OCI-LY3 (cell line): ENCODE data around the gene RPS3.
A peak's percentile ranks its signal among the peaks of the same experiment; 100 is the strongest.

Experiments used
- H2AFZ ChIP-seq: fragments of 200-600, 300-600 bp; shearing (Covaris generic); 2 replicates; pipeline ENCODE4 v1.6.0; 2014; ENCODE audit warnings: antibody characterized with exemption, low read depth, low read length
- H3K27ac ChIP-seq: fragments of 200-600, 300-600 bp; sonication (generic); 2 replicates; pipeline ENCODE4 v1.5.1; 2014; ENCODE audit warnings: mild to moderate bottlenecking, low read length, moderate library complexity, mixed read lengths
- H3K27me3 ChIP-seq: fragments of 200-600, 300-600 bp; sonication (generic); 2 replicates; pipeline ENCODE4 v1.6.1; 2014; ENCODE audit warnings: low read depth, low read length, mixed read lengths
- H3K36me3 ChIP-seq: fragments of 200-600, 300-600 bp; sonication (generic); replicated peaks from 2 replicates; pipeline ENCODE3; 2014; ENCODE audit warnings: low read depth, low read length, mixed read lengths
- H3K4me1 ChIP-seq: fragments of 300-600, 200-600 bp; sonication (generic); 2 replicates; pipeline ENCODE4 v1.6.1; 2014; ENCODE audit warnings: low read length, mixed read lengths
- H3K4me2 ChIP-seq: fragments of 200-600, 300-600 bp; sonication (generic); 2 replicates; pipeline ENCODE4 v1.6.1; 2014; ENCODE audit warnings: low read length, mixed read lengths
- H3K4me3 ChIP-seq: fragments of 300-600, 200-600 bp; sonication (generic); 2 replicates; pipeline ENCODE4 v1.5.1; 2014; ENCODE audit warnings: antibody characterized with exemption, mild to moderate bottlenecking, low read length, moderate library complexity
- H3K79me2 ChIP-seq: fragments of 300-600, 200-600 bp; shearing (Covaris generic); 2 replicates; pipeline ENCODE4 v1.6.1; 2014; ENCODE audit warnings: mild to moderate bottlenecking, low read length, mixed read lengths
- H3K9ac ChIP-seq: fragments of 300-600, 200-600 bp; shearing (Covaris generic); 2 replicates; pipeline ENCODE4 v1.6.0; 2014; ENCODE audit warnings: mild to moderate bottlenecking, low read length, moderate library complexity
- H3K9me3 ChIP-seq: fragments of 200-600, 300-600 bp; shearing (Covaris generic); 2 replicates; pipeline ENCODE4 v1.6.1; 2014; ENCODE audit warnings: low read length, mixed read lengths; ENCODE audit not compliant: insufficient read depth
- H4K20me1 ChIP-seq: fragments of 200-600, 300-600 bp; sonication (generic); 2 replicates; pipeline ENCODE4 v1.6.1; 2016; ENCODE audit warnings: low read length, mixed read lengths; ENCODE audit not compliant: insufficient read depth
- EZH2phosphoT487 ChIP-seq: fragments of 200-600 bp; shearing (Covaris generic); IDR thresholded peaks from 2 replicates; pipeline ENCODE4 v1.6.1; 2018; ENCODE audit warnings: antibody characterized with exemption, mixed run types, low read depth
- TF ChIP-seq, protein P1 (sequence below): fragments of 200-600, 300-600 bp; sonication (generic); IDR thresholded peaks from 2 replicates; pipeline ENCODE4 v1.5.1; 2014; ENCODE audit warnings: antibody characterized with exemption, low read length, low read depth

RPS3 gene

GRCh38 chr11:75450236-75450635, 50.9 kb downstream of the RPS3 start:
- Histone ChIP-seq H3K9ac (no peak overlapping the region), H3K79me2 (no peaks in the 10 kb centered on the region), H3K4me3 (no peak overlapping the region), H2AFZ (no peak overlapping the region), H3K36me3 (no peaks in the 10 kb centered on the region), H4K20me1 (no peaks in the 10 kb centered on the region), H3K9me3 (no peaks in the 10 kb centered on the region), H3K4me2 (no peak overlapping the region), H3K27ac (no peak overlapping the region), H3K27me3 (no peaks in the 10 kb centered on the region), H3K4me1 (no peaks in the 10 kb centered on the region)
- TF ChIP-seq EZH2phosphoT487: no peak
- TF ChIP-seq, protein P1, sequence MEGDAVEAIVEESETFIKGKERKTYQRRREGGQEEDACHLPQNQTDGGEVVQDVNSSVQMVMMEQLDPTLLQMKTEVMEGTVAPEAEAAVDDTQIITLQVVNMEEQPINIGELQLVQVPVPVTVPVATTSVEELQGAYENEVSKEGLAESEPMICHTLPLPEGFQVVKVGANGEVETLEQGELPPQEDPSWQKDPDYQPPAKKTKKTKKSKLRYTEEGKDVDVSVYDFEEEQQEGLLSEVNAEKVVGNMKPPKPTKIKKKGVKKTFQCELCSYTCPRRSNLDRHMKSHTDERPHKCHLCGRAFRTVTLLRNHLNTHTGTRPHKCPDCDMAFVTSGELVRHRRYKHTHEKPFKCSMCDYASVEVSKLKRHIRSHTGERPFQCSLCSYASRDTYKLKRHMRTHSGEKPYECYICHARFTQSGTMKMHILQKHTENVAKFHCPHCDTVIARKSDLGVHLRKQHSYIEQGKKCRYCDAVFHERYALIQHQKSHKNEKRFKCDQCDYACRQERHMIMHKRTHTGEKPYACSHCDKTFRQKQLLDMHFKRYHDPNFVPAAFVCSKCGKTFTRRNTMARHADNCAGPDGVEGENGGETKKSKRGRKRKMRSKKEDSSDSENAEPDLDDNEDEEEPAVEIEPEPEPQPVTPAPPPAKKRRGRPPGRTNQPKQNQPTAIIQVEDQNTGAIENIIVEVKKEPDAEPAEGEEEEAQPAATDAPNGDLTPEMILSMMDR: no peak

GRCh38 chr11:75450826-75451821, 51.8 kb downstream of the RPS3 start:
- Histone ChIP-seq H2AFZ (no peak overlapping the region), H3K27ac (no peak overlapping the region), H3K36me3 (no peaks in the 10 kb centered on the region), H3K4me2 (no peak overlapping the region), H3K4me1 (no peaks in the 10 kb centered on the region), H3K4me3 (no peak overlapping the region), H3K27me3 (no peaks in the 10 kb centered on the region), H4K20me1 (no peaks in the 10 kb centered on the region), H3K9ac (no peak overlapping the region), H3K9me3 (no peaks in the 10 kb centered on the region), H3K79me2 (no peaks in the 10 kb centered on the region)
- TF ChIP-seq, protein P1: peak; percentile 73
- no peak for TF ChIP-seq EZH2phosphoT487

DNA sequence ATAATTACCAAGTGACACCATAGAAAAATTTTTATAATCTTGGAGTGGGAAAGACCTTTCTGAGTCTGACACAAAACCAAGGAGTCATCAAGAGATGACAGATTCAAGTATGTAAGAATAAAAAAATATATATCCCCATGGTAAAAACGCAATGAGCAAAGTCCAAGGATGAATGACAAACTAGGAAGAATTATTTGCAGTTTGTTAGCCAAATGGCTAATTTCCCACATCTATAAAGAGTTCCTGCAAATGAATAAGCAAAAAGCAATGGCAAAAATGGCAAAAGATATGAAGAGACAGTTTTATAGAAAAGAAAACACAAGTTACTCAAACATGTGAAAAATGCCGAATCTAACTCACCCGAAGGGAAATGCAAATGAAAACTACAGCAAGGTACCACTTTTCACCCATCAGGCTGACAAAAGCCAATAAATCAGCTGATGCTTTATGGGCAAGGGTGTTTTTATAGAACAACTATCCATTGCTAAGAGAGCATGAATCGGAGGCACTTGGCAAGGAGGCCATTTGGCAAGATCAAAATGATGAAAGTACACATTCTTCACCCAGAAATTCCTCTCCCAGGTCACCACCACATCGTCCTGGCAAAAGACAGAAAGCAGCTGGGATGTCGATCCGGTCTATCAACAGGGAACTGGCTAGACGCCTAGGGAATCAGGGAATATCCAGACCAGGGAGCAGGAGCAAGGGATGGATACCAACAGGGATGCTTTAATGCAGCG, 54.8 kb downstream of the RPS3 start:
- Histone ChIP-seq H3K4me3 (no peak overlapping the region), H3K36me3 (no peaks in the 10 kb centered on the region), H3K9ac (no peak overlapping the region), H2AFZ (no peak overlapping the region), H3K79me2 (no peaks in the 10 kb centered on the region), H3K4me1 (no peaks in the 10 kb centered on the region), H3K4me2 (no peak overlapping the region), H4K20me1 (no peaks in the 10 kb centered on the region), H3K27ac (no peak overlapping the region), H3K9me3 (no peaks in the 10 kb centered on the region), H3K27me3 (no peaks in the 10 kb centered on the region)
- TF ChIP-seq EZH2phosphoT487: no peak
- TF ChIP-seq, protein P1: no peak

DNA sequence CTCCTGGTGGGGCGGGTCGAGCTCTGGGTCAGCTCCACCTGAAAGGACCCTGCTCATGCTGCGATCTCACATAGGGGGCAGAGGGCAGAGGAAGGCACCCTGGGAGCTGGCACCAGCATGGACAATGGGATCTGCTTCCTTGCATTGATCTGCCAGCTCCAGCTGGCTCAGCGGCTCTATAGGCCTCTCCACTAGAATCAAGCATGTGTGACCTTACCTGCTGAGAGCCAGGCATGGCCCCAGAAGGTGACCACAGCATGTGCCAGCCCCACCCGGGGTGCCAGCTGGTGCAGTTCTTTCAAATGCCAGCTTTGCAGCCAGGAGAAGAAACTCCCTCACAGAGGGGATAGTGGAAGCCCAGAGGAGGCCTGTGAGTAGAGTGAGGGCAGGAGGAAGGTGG, 55.7 kb downstream of the RPS3 start:
- no peak for TF ChIP-seq EZH2phosphoT487
- TF ChIP-seq, protein P1: no peak
- no peaks in the 10 kb centered on the region for H3K9me3 ChIP-seq
- H3K36me3 ChIP-seq: no peaks in the 10 kb centered on the region
- no peak overlapping the region for H3K4me3 ChIP-seq
- no peaks in the 10 kb centered on the region for H4K20me1 ChIP-seq
- H3K27me3 ChIP-seq: no peaks in the 10 kb centered on the region
- H3K4me2 ChIP-seq: no peak overlapping the region
- no peak overlapping the region for H3K9ac ChIP-seq
- no peaks in the 10 kb centered on the region for H3K4me1 ChIP-seq
- no peak overlapping the region for H2AFZ ChIP-seq
- no peaks in the 10 kb centered on the region for H3K79me2 ChIP-seq
- no peak overlapping the region for H3K27ac ChIP-seq
